Measurements from ENCODE around the gene MAD1L1. TPM values are rescaled to one million over a fixed set of nuclear protein-coding genes. Genes with fewer than 3 reads are reported as not detected.

Gene MAD1L1
- total and polyA plus RNA-seq, 2 donors (not counting 1 experiment from before 2014, with no cell fraction given) = 9.8 to 29.4 TPM

GRCh38 chr7:2049782-2050510, 182.8 kb downstream of the MAD1L1 start:
- Histone ChIP-seq H3K36me3 (ENCODE audit: control insufficient read depth, insufficient read depth, low read length) (no peaks in the 10 kb centered on the region), H2AFZ (ENCODE audit: low read length) (no peak overlapping the region), H3K9ac (ENCODE audit: insufficient read depth, low read length) (no peak overlapping the region), H3K4me3 (replicated peaks in 1 of 4; ENCODE audit: control extremely low read depth in 1 of 4, insufficient read depth in 1 of 4, low read depth in 3 of 4, low read length in 4 of 4) (no peak overlapping the region), H4K20me1 (ENCODE audit: control insufficient read depth, extremely low read depth, insufficient read depth, low read length) (no peaks in the 10 kb centered on the region), H3K79me2 (ENCODE audit: control insufficient read depth, insufficient read depth, low read length) (no peaks in the 10 kb centered on the region), H3K4me1 (ENCODE audit: control insufficient read depth, extremely low read depth, insufficient read depth, low read length) (no peaks in the 10 kb centered on the region), H3K27me3 (ENCODE audit: control insufficient read depth, insufficient read depth, low read length) (no peaks in the 10 kb centered on the region), H3K4me2 (ENCODE audit: extremely low read depth, insufficient read depth, low read length) (no peak overlapping the region), H3K9me3 (ENCODE audit: control insufficient read depth, insufficient read depth, low read depth, low read length) (no peaks in the 10 kb centered on the region), H3K27ac (ENCODE audit: insufficient read depth, low read length) (no peak overlapping the region)
- DNase-seq (ENCODE audit: low read depth in 2 of 2) = peak in 1 of 2 donors; percentile 3
- TF ChIP-seq EZH2 (IDR thresholded peaks at IDR 0.05; ENCODE audit: low read length, missing control alignments) (no peak), CTCF (conservative IDR thresholded peaks at IDR 0.05 in 1 of 2, IDR thresholded peaks at IDR 0.05 in 1 of 2; ENCODE audit: low read depth in 1 of 2, low read length in 2 of 2) (no peak)

GRCh38 chr7:2049111-2049781, 183.5 kb downstream of the MAD1L1 start:
- no peak overlapping the region for H3K9ac ChIP-seq (ENCODE audit: insufficient read depth, low read length)
- H3K4me1 ChIP-seq (ENCODE audit: control insufficient read depth, extremely low read depth, insufficient read depth, low read length) = no peaks in the 10 kb centered on the region
- H3K4me2 ChIP-seq (ENCODE audit: extremely low read depth, insufficient read depth, low read length) = no peak overlapping the region
- TF ChIP-seq EZH2 (IDR thresholded peaks at IDR 0.05; ENCODE audit: low read length, missing control alignments) (no peak), CTCF (conservative IDR thresholded peaks at IDR 0.05 in 1 of 2, IDR thresholded peaks at IDR 0.05 in 1 of 2; ENCODE audit: low read depth in 1 of 2, low read length in 2 of 2) (no peak)
- no peak overlapping the region for H3K4me3 ChIP-seq (replicated peaks in 1 of 4; ENCODE audit: control extremely low read depth in 1 of 4, insufficient read depth in 1 of 4, low read depth in 3 of 4, low read length in 4 of 4)
- no peak overlapping the region for H2AFZ ChIP-seq (ENCODE audit: low read length)
- no peak for DNase-seq (ENCODE audit: low read depth in 2 of 2)
- no peaks in the 10 kb centered on the region for H3K27me3 ChIP-seq (ENCODE audit: control insufficient read depth, insufficient read depth, low read length)
- no peaks in the 10 kb centered on the region for H3K9me3 ChIP-seq (ENCODE audit: control insufficient read depth, insufficient read depth, low read depth, low read length)
- H3K79me2 ChIP-seq (ENCODE audit: control insufficient read depth, insufficient read depth, low read length) = no peaks in the 10 kb centered on the region
- no peak overlapping the region for H3K27ac ChIP-seq (ENCODE audit: insufficient read depth, low read length)
- H3K36me3 ChIP-seq (ENCODE audit: control insufficient read depth, insufficient read depth, low read length) = no peaks in the 10 kb centered on the region
- H4K20me1 ChIP-seq (ENCODE audit: control insufficient read depth, extremely low read depth, insufficient read depth, low read length) = no peaks in the 10 kb centered on the region

GRCh38 chr7:2048531-2048930, 184.2 kb downstream of the MAD1L1 start:
- Histone ChIP-seq H3K4me1 (ENCODE audit: control insufficient read depth, extremely low read depth, insufficient read depth, low read length) (no peaks in the 10 kb centered on the region), H2AFZ (ENCODE audit: low read length) (no peak overlapping the region), H3K79me2 (ENCODE audit: control insufficient read depth, insufficient read depth, low read length) (no peaks in the 10 kb centered on the region), H3K27me3 (ENCODE audit: control insufficient read depth, insufficient read depth, low read length) (no peaks in the 10 kb centered on the region), H3K36me3 (ENCODE audit: control insufficient read depth, insufficient read depth, low read length) (no peaks in the 10 kb centered on the region), H3K9me3 (ENCODE audit: control insufficient read depth, insufficient read depth, low read depth, low read length) (no peaks in the 10 kb centered on the region), H3K27ac (ENCODE audit: insufficient read depth, low read length) (no peak overlapping the region), H3K9ac (ENCODE audit: insufficient read depth, low read length) (no peak overlapping the region), H4K20me1 (ENCODE audit: control insufficient read depth, extremely low read depth, insufficient read depth, low read length) (no peaks in the 10 kb centered on the region), H3K4me3 (replicated peaks in 1 of 4; ENCODE audit: control extremely low read depth in 1 of 4, insufficient read depth in 1 of 4, low read depth in 3 of 4, low read length in 4 of 4) (no peak overlapping the region), H3K4me2 (ENCODE audit: extremely low read depth, insufficient read depth, low read length) (no peak overlapping the region)
- no peak for DNase-seq (ENCODE audit: low read depth in 2 of 2)
- TF ChIP-seq EZH2 (IDR thresholded peaks at IDR 0.05; ENCODE audit: low read length, missing control alignments) (no peak), CTCF (conservative IDR thresholded peaks at IDR 0.05 in 1 of 2, IDR thresholded peaks at IDR 0.05 in 1 of 2; ENCODE audit: low read depth in 1 of 2, low read length in 2 of 2) (no peak)

Measured in fibroblast of lung (primary cell).